ENCODE results near the gene CBX4. TPM values are rescaled to one million over a fixed set of nuclear protein-coding genes. Genes with fewer than 3 reads are reported as not detected.
A peak's percentile ranks its signal among the peaks of the same experiment; 100 is the strongest.

CBX4 gene
- polyA plus RNA-seq, 1 donor (not counting 4 experiments of a cell fraction or from before 2014, with no cell fraction given) = 7.0 TPM

- Histone ChIP-seq H3K27ac (ENCODE audit: control insufficient read depth, insufficient read depth, low read length) (peak overlapping the region; percentile 66), H3K79me2 (ENCODE audit: control insufficient read depth, insufficient read depth, low read length) (peaks cover 7% of the 10 kb centered on the region), H2AFZ (ENCODE audit: control insufficient read depth, low read length) (peak overlapping the region; percentile 17), H3K9ac (ENCODE audit: control insufficient read depth, extremely low read depth, insufficient read depth, low read length) (peak overlapping the region; percentile 67), H3K9me3 (ENCODE audit: control insufficient read depth, low read depth, low read length) (no peaks in the 10 kb centered on the region), H4K20me1 (ENCODE audit: control insufficient read depth, extremely low read depth, insufficient read depth, low read length) (peaks cover 5% of the 10 kb centered on the region), H3K9me1 (ENCODE audit: control insufficient read depth, extremely low read depth, insufficient read depth, low read length) (no peaks in the 10 kb centered on the region), H3K4me1 (ENCODE audit: control insufficient read depth, extremely low read depth, insufficient read depth, low read length) (peaks cover 33% of the 10 kb centered on the region), H3K4me3 (ENCODE audit: control insufficient read depth in 2 of 3, extremely low read depth in 1 of 3, insufficient read depth in 2 of 3, low read depth in 1 of 3, low read length in 3 of 3) (peak overlapping the region; percentile 69 to 84 (median 77)), H3K4me2 (ENCODE audit: control insufficient read depth, extremely low read depth, insufficient read depth, low read depth, low read length) (peak overlapping the region; percentile 98), H3K36me3 (ENCODE audit: control insufficient read depth in 2 of 2, extremely low read depth in 1 of 2, insufficient read depth in 2 of 2, low read length in 2 of 2) (peaks cover 0 to 6% of the 10 kb centered on the region in 2 experiments), H3K27me3 (ENCODE audit: control insufficient read depth, extremely low read depth, insufficient read depth, low read length) (peaks cover 34% of the 10 kb centered on the region)
- no peak for DNase-seq (ENCODE audit: low read depth, low spot score)
- no peak for FAIRE-seq
- TF ChIP-seq EZH2 (IDR thresholded peaks at IDR 0.05; ENCODE audit: low read length) (no peak), CTCF (optimal IDR thresholded peaks at IDR 0.05 in 1 of 3, IDR thresholded peaks at IDR 0.05 in 1 of 3, conservative IDR thresholded peaks at IDR 0.05 in 1 of 3; ENCODE audit: extremely low read depth in 1 of 3, insufficient read depth in 2 of 3, low read length in 3 of 3) (no peak)
- dilution Hi-C loops (cut with MboI; ENCODE audit: extremely low pct_ligation_motif_present, low sequenced_read_pairs) = no loop called here
These were observed 1.2 kb downstream of the CBX4 start for GRCh38 chr17:79837888-79838521.

DNA sequence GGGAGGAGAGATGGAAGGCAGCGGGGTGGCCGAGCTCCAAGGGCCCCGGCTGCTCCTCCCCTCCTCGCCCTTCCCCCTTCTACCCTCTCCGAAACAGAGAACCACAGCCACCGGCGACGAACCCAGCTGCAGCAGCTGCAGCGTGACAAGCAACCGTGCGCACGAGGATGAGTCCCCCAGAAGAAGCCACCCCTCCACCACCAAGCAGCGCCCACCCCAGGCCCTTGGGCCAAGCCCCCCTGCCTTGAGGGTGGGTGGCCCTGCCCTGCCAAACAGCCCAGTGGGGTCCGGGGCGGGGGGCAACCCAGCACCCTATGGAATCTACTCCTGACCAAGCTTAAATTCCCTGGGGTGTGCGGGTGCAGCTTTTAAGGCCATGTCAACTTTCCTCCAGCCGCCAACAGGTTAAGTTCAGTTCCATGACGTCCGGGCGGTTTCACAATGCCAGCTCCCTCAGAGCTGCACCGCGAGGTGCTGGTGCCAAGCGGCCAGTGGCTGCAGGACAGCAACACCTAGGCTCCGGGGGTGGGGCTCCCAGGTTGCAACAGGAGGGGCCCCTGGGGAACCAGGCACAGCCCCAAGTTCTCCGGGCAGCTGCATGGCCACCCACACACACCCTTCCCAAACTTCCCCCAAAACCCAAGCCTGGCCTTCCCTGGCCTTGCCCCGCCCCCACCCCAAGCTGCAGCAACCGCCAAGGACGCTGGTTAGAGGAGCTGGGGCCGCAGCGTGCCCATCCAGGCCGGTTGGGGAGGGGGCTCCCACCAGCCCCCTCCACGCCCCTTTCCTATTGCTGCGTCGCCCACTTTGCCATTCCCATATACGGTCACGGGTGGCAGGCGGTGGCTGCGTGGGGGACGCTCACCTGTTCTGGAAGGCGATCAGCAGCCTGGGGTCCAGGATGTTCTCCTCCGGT, 2.0 kb downstream of the CBX4 start:
- Histone ChIP-seq H4K20me1 (ENCODE audit: control insufficient read depth, extremely low read depth, insufficient read depth, low read length) (peaks cover 5% of the 10 kb centered on the region), H3K9me3 (ENCODE audit: control insufficient read depth, low read depth, low read length) (no peaks in the 10 kb centered on the region), H3K4me1 (ENCODE audit: control insufficient read depth, extremely low read depth, insufficient read depth, low read length) (peaks cover 30% of the 10 kb centered on the region), H3K4me3 (ENCODE audit: control insufficient read depth in 2 of 3, extremely low read depth in 1 of 3, insufficient read depth in 2 of 3, low read depth in 1 of 3, low read length in 3 of 3) (peak overlapping the region; percentile 69 to 84 (median 77)), H2AFZ (ENCODE audit: control insufficient read depth, low read length) (no peak overlapping the region), H3K27ac (ENCODE audit: control insufficient read depth, insufficient read depth, low read length) (peak overlapping the region; percentile 66), H3K36me3 (ENCODE audit: control insufficient read depth in 2 of 2, extremely low read depth in 1 of 2, insufficient read depth in 2 of 2, low read length in 2 of 2) (peaks cover 0 to 6% of the 10 kb centered on the region in 2 experiments), H3K27me3 (ENCODE audit: control insufficient read depth, extremely low read depth, insufficient read depth, low read length) (peaks cover 26% of the 10 kb centered on the region), H3K9me1 (ENCODE audit: control insufficient read depth, extremely low read depth, insufficient read depth, low read length) (no peaks in the 10 kb centered on the region), H3K79me2 (ENCODE audit: control insufficient read depth, insufficient read depth, low read length) (peaks cover 7% of the 10 kb centered on the region), H3K4me2 (ENCODE audit: control insufficient read depth, extremely low read depth, insufficient read depth, low read depth, low read length) (peak overlapping the region; percentile 98), H3K9ac (ENCODE audit: control insufficient read depth, extremely low read depth, insufficient read depth, low read length) (peak overlapping the region; percentile 67)
- FAIRE-seq = no peak
- dilution Hi-C loops (cut with MboI; ENCODE audit: extremely low pct_ligation_motif_present, low sequenced_read_pairs) = no loop called here
- DNase-seq (ENCODE audit: low read depth, low spot score) = no peak
- no peak for TF ChIP-seq EZH2 (IDR thresholded peaks at IDR 0.05; ENCODE audit: low read length)
- TF ChIP-seq CTCF (optimal IDR thresholded peaks at IDR 0.05 in 1 of 3, IDR thresholded peaks at IDR 0.05 in 1 of 3, conservative IDR thresholded peaks at IDR 0.05 in 1 of 3; ENCODE audit: extremely low read depth in 1 of 3, insufficient read depth in 2 of 3, low read length in 3 of 3) = peak in 1 of 3 experiments; percentile 49

All from keratinocyte (primary cell).